ENCODE measurements around the gene CD19.
"Not testable (repeated sequence)": the region's sequence is repeated elsewhere in the genome, so short reads cannot be mapped to it uniquely, and the experiment has no call there.

The CD19 gene

GRCh38 chr16:28974437-28975157, 42.8 kb downstream of the CD19 start, which contains the start of gene SPNS1:
Gene SPNS1, plus strand, starts transcription at chr16:28974778. Its CDS starts 374 bp downstream, at chr16:28975152.
- DNase-seq = peak; percentile 96

DNA sequence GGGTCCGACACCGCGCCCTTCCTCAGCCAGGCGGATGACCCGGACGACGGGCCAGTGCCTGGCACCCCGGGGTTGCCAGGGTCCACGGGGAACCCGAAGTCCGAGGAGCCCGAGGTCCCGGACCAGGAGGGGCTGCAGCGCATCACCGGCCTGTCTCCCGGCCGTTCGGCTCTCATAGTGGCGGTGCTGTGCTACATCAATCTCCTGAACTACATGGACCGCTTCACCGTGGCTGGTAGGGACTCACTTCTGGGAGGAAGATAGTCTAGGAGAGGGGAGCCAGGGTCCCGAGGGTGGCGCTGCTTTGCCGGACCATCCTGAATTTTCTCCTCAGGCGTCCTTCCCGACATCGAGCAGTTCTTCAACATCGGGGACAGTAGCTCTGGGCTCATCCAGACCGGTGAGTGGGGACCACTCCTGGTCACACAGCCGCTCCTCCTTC, 43.4 kb downstream of the CD19 start:
- TF ChIP-seq POLR2A (IDR thresholded peaks at IDR 0.05; ENCODE audit: low read length) (no peak), GATA1 (IDR thresholded peaks at IDR 0.05; ENCODE audit: low read depth, low read length) (no peak)
- peak; percentile 42 to 53 for DNase-seq

More at GRCh38 chr16:28974437-28975157, 42.8 kb downstream of the CD19 start, which contains the start of gene SPNS1:
- TF ChIP-seq POLR2A (IDR thresholded peaks at IDR 0.05; ENCODE audit: low read length) = peak; percentile 90
- TF ChIP-seq GATA1 (IDR thresholded peaks at IDR 0.05; ENCODE audit: low read depth, low read length) = no peak

GRCh38 chr16:28977703-28978662, 46.2 kb downstream of the CD19 start:
- no peak for TF ChIP-seq GATA1 (IDR thresholded peaks at IDR 0.05; ENCODE audit: low read depth, low read length)
- TF ChIP-seq POLR2A (IDR thresholded peaks at IDR 0.05; ENCODE audit: low read length) = no peak
- peak in 1 of 2 experiments; percentile 23 for DNase-seq

- DNase-seq = not testable (repeated sequence)
Observed at GRCh38 chr16:28980330-28980729, 48.6 kb downstream of the CD19 start.

GRCh38 chr16:28980929-28981328, 49.2 kb downstream of the CD19 start:
- TF ChIP-seq POLR2A (IDR thresholded peaks at IDR 0.05; ENCODE audit: low read length) = no peak
- no peak for TF ChIP-seq GATA1 (IDR thresholded peaks at IDR 0.05; ENCODE audit: low read depth, low read length)
- no peak for DNase-seq

DNA sequence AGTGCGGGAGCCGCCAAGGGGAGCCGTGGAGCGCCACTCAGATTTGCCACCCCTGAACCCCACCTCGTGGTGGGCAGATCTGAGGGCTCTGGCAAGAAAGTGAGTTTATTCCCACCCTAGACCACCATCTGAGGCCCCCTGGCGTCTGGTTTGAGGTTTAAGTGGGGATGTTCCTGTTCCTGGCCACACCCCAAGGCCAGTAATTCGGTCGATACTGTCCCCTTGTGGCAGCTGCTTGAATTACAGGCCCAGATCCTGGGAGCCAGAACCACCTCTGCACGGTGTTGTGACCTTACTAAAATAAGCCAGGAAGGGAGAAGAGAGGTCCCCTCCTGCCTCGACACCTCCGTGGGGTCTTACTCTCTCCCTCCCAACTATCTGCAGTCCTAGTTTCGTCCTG, 49.7 kb downstream of the CD19 start:
- TF ChIP-seq GATA1 (IDR thresholded peaks at IDR 0.05; ENCODE audit: low read depth, low read length) (no peak), POLR2A (IDR thresholded peaks at IDR 0.05; ENCODE audit: low read length) (no peak)
- peak; percentile 73 to 75 for DNase-seq

DNA sequence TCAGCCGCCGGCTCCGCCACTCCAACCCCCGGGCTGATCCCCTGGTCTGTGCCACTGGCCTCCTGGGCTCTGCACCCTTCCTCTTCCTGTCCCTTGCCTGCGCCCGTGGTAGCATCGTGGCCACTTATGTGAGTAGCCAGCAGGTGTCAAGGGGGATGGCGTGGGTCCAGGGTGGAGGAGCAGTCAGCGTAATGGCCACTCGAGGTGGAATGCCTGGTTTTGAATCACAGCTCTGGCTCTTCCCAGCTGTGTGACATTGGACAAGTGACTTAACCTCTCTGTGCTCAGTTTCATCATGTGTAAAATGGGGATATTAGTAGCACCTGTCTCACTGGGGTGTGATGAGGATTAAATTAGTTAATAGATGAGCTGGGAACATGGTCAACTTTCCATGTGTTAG, 50.6 kb downstream of the CD19 start:
- no peak for TF ChIP-seq POLR2A (IDR thresholded peaks at IDR 0.05; ENCODE audit: low read length)
- no peak for TF ChIP-seq GATA1 (IDR thresholded peaks at IDR 0.05; ENCODE audit: low read depth, low read length)
- no peak for DNase-seq

GRCh38 chr16:28982949-28983348, 51.2 kb downstream of the CD19 start:
- TF ChIP-seq POLR2A (IDR thresholded peaks at IDR 0.05; ENCODE audit: low read length) = no peak
- no peak for TF ChIP-seq GATA1 (IDR thresholded peaks at IDR 0.05; ENCODE audit: low read depth, low read length)
- DNase-seq = no peak

GRCh38 chr16:28983644-28984043, 51.9 kb downstream of the CD19 start:
- TF ChIP-seq POLR2A (IDR thresholded peaks at IDR 0.05; ENCODE audit: low read length) (no peak), GATA1 (IDR thresholded peaks at IDR 0.05; ENCODE audit: low read depth, low read length) (no peak)

GRCh38 chr16:28984091-28984490, 52.3 kb downstream of the CD19 start:
- TF ChIP-seq POLR2A (IDR thresholded peaks at IDR 0.05; ENCODE audit: low read length) = no peak
- no peak for TF ChIP-seq GATA1 (IDR thresholded peaks at IDR 0.05; ENCODE audit: low read depth, low read length)
- no peak for DNase-seq

More at GRCh38 chr16:28983644-28984043, 51.9 kb downstream of the CD19 start:
- DNase-seq = no peak

DNA sequence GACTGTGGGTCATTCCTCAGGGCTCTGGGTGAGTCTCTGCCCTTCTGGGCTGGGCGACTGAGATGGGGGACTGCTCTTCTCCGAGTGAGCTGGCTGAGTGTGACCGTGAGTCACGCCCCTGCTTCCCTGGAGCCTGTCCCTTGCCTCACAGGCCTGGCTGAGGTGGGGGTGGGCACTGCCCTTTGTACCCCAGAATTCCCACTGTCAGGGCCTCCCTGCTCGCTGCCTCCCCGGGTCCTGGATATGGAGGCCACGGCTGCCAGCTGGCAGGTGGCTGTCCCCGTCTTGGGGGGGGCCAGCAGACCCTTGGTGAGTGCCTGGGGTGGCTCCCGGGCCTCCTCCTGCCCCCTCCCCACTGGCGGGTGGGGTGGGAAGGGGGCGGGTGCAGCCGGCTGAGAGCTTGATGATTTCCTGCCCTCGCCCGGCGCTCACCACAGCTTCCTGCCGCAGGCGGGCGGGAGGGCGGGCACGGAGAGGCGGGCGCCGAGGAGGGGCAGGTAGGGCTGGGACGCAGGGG, 52.9 kb downstream of the CD19 start, which contains the start of gene LAT:
TSS of gene LAT (plus strand) at position 434 of the 517 bp plus-strand sequence. CDS start 366 bp downstream, outside the sequence.
- no peak for DNase-seq
- no peak for TF ChIP-seq GATA1 (IDR thresholded peaks at IDR 0.05; ENCODE audit: low read depth, low read length)
- peak; percentile 51 for TF ChIP-seq POLR2A (IDR thresholded peaks at IDR 0.05; ENCODE audit: low read length)

GRCh38 chr16:28985211-28986041, 53.7 kb downstream of the CD19 start:
- TF ChIP-seq GATA1 (IDR thresholded peaks at IDR 0.05; ENCODE audit: low read depth, low read length) (no peak), POLR2A (IDR thresholded peaks at IDR 0.05; ENCODE audit: low read length) (no peak)
- no peak for DNase-seq

DNA sequence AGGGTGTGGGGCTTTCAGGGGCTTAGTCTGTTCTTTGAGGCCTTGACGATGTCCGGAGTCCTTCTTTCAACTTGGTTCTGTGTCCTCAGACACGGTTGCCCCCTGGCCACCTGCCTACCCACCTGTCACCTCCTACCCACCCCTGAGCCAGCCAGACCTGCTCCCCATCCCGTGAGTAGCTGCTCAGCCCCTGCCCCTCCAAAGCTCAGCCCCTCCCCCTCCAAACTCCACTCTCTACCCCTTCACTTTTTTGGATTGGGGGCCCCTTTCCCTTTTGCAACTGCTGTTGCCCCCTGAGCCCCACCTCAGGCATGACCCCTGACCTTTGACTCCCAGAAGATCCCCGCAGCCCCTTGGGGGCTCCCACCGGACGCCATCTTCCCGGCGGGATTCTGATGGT, 54.3 kb downstream of the CD19 start:
- DNase-seq = no peak

More for the DNA sequence above, 54.3 kb downstream of the CD19 start:
- TF ChIP-seq GATA1 (IDR thresholded peaks at IDR 0.05; ENCODE audit: low read depth, low read length) (no peak), POLR2A (IDR thresholded peaks at IDR 0.05; ENCODE audit: low read length) (no peak)

All from erythroblast (primary cell).